ENCODE results near the gene EPHB6. TPM values are rescaled to one million over a fixed set of nuclear protein-coding genes. Genes with fewer than 3 reads are reported as not detected.

Gene EPHB6
- polyA plus RNA-seq, 1 experiment, result 7.1 TPM

DNA sequence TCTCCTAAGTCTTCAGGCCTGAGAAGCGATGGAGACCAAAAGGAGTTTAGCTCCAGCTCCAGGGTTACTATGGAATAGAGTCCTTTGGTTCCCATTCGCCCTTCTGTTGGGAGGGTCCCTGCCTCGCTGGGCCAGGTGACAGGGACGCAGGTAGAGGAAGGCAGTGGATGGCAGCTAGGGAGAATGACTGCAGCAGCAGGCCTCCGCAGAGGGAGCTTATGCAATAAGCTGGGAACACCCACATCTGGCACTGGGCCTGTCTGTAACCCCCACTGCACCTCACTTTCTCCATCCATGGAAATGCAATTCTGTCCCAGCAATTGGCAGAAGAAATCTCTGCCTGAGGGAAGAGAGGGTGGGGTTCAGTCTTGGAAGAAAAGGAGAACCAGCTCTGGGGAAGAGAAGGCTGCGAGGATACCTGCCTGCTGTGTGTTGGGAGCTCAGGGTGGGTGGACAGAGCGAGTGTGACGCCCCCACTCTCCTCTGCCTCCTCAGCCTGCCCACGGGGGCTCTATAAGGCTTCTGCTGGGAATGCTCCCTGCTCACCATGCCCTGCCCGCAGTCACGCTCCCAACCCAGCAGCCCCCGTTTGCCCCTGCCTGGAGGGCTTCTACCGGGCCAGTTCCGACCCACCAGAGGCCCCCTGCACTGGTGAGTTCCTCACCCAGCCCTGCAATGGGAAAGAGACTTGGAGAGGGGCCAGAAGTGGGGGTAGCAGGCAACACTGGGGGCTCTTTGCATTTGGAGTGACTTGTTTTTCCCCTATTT is 10.3 kb downstream of the EPHB6 start:
- Histone ChIP-seq H3K4me3 (ENCODE audit: low read depth, low read length) (no peak overlapping the region), H3K27me3 (ENCODE audit: control insufficient read depth, insufficient read depth, low read length) (peaks cover 3% of the 10 kb centered on the region; the same call in 1 of the 2 replicates), H3K36me3 (ENCODE audit: control insufficient read depth, insufficient read depth, low read length) (no peaks in the 10 kb centered on the region)
- DNase-seq (ENCODE audit: low read depth), result no peak
- CTCF ChIA-PET, result interaction anchor here (1.0 to 2.1 kb wide), 4 partner anchors 10 to 350 kb away, joined by 3 to 7 read pairs (median 6); no protein-coding TSS in a partner anchor
- POLR2A ChIA-PET, result no interaction called here
- TF ChIP-seq, protein P1, sequence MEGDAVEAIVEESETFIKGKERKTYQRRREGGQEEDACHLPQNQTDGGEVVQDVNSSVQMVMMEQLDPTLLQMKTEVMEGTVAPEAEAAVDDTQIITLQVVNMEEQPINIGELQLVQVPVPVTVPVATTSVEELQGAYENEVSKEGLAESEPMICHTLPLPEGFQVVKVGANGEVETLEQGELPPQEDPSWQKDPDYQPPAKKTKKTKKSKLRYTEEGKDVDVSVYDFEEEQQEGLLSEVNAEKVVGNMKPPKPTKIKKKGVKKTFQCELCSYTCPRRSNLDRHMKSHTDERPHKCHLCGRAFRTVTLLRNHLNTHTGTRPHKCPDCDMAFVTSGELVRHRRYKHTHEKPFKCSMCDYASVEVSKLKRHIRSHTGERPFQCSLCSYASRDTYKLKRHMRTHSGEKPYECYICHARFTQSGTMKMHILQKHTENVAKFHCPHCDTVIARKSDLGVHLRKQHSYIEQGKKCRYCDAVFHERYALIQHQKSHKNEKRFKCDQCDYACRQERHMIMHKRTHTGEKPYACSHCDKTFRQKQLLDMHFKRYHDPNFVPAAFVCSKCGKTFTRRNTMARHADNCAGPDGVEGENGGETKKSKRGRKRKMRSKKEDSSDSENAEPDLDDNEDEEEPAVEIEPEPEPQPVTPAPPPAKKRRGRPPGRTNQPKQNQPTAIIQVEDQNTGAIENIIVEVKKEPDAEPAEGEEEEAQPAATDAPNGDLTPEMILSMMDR (IDR thresholded peaks at IDR 0.05; ENCODE audit: insufficient read depth, low read depth, low read length), result no peak

DNA sequence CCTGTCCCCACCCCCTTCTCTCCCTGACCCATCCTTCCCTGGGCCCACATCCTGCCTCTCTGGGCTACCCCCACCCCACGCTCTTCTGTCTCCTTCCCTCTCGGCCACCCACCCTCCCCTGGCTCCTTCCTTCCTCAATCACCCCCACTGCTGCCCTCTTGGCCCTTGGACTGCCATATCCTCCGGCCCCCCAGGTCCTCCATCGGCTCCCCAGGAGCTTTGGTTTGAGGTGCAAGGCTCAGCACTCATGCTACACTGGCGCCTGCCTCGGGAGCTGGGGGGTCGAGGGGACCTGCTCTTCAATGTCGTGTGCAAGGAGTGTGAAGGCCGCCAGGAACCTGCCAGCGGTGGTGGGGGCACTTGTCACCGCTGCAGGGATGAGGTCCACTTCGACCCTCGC is 10.9 kb downstream of the EPHB6 start:
- TF ChIP-seq, protein P1 (IDR thresholded peaks at IDR 0.05; ENCODE audit: insufficient read depth, low read depth, low read length), result no peak
- no peak for DNase-seq (ENCODE audit: low read depth)
- POLR2A ChIA-PET, result no interaction called here
- Histone ChIP-seq H3K4me3 (ENCODE audit: low read depth, low read length) (no peak overlapping the region), H3K27me3 (ENCODE audit: control insufficient read depth, insufficient read depth, low read length) (no peaks in the 10 kb centered on the region; the same call in 1 of the 2 replicates), H3K36me3 (ENCODE audit: control insufficient read depth, insufficient read depth, low read length) (no peaks in the 10 kb centered on the region; the same call in 1 of the 2 replicates)
- CTCF ChIA-PET, result interaction anchor here (1.0 to 1.7 kb wide), 4 partner anchors 10 to 16 kb away, joined by 5 to 11 read pairs (median 7); partner anchors contain the start of gene EPHB6

DNA sequence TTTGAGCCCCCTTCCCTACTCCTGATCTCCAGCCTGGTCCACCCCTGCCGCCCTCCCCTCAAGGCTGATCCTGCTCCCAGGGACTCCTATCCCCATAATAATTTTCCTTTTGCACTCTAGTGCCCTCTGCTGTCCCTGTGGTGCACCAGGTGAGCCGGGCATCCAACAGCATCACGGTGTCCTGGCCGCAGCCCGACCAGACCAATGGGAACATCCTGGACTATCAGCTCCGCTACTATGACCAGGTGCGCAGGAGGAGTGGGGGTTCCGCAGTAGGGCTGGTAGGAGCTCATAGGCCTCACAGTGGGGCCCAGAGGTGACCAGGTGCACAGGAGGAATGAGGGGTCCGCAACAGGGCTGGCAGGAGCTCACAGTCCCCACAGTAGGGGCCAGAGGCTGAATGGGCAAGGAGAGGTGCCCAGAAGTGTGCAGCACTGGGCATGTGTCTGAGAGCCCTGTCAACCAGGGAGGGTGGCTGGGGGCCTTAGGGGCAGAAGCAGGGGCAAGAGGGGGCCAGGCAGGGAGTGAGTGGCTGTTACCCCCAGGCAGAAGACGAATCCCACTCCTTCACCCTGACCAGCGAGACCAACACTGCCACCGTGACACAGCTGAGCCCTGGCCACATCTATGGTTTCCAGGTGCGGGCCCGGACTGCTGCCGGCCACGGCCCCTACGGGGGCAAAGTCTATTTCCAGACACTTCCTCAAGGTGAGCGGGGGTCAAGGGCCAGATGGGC is 11.7 kb downstream of the EPHB6 start:
- no peak for DNase-seq (ENCODE audit: low read depth)
- POLR2A ChIA-PET, result no interaction called here
- H3K36me3 ChIP-seq (ENCODE audit: control insufficient read depth, insufficient read depth, low read length), result no peaks in the 10 kb centered on the region; the same call in 1 of the 2 replicates
- no peaks in the 10 kb centered on the region; the same call in 1 of the 2 replicates for H3K27me3 ChIP-seq (ENCODE audit: control insufficient read depth, insufficient read depth, low read length)
- TF ChIP-seq, protein P1 (IDR thresholded peaks at IDR 0.05; ENCODE audit: insufficient read depth, low read depth, low read length), result peak; percentile 70
- no peak overlapping the region for H3K4me3 ChIP-seq (ENCODE audit: low read depth, low read length)
- CTCF ChIA-PET, result interaction anchor here (0.7 to 1.9 kb wide), 9 partner anchors 9 to 331 kb away, joined by 3 to 11 read pairs (median 5); partner anchors contain the start of gene EPHB6

DNA sequence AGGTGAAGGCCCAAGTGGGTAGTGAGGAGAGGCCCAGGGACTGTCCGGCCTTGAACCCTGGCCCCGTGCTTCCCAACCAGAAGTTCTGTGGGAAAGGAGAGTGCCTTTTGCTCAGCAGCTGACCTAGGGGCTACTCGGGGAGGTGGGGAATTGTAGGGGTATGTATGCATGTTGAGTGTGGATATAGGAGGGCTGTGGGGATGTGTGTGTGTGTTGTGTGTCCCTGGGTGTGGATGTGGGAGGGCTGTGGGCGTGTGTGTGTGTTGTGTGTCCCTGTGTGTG is 12.2 kb downstream of the EPHB6 start:
- no peaks in the 10 kb centered on the region; the same call in 1 of the 2 replicates for H3K36me3 ChIP-seq (ENCODE audit: control insufficient read depth, insufficient read depth, low read length)
- no peak overlapping the region for H3K4me3 ChIP-seq (ENCODE audit: low read depth, low read length)
- no peak for DNase-seq (ENCODE audit: low read depth)
- CTCF ChIA-PET, result interaction anchor here (0.6 to 1.9 kb wide), 9 partner anchors 12 to 331 kb away, joined by 3 to 11 read pairs (median 3); partner anchors contain the start of gene EPHB6
- POLR2A ChIA-PET, result no interaction called here
- no peaks in the 10 kb centered on the region; the same call in 1 of the 2 replicates for H3K27me3 ChIP-seq (ENCODE audit: control insufficient read depth, insufficient read depth, low read length)
- TF ChIP-seq, protein P1 (IDR thresholded peaks at IDR 0.05; ENCODE audit: insufficient read depth, low read depth, low read length), result no peak

All from BJ (cell line).